Loucy (cell line): Measurements from ENCODE around the gene MLKL.

Source experiments
- EZH2phosphoT487 ChIP-seq: fragments of 200-600 bp; IDR thresholded peaks from 2 replicates; pipeline ENCODE4 v1.6.1; 2018; ENCODE audit warnings: antibody characterized with exemption, mild to moderate bottlenecking, moderate library complexity, borderline replicate concordance
- TF ChIP-seq, protein P1 (sequence below): fragments of 200-600 bp; sonication (generic); conservative IDR thresholded peaks from 2 replicates; pipeline ENCODE4 v1.5.1; 2014; ENCODE audit warnings: mild to moderate bottlenecking, antibody characterized with exemption, low read length

GRCh38 chr16:74699666-74700065, 996 bp downstream of the MLKL start:
- TF ChIP-seq, protein P1, sequence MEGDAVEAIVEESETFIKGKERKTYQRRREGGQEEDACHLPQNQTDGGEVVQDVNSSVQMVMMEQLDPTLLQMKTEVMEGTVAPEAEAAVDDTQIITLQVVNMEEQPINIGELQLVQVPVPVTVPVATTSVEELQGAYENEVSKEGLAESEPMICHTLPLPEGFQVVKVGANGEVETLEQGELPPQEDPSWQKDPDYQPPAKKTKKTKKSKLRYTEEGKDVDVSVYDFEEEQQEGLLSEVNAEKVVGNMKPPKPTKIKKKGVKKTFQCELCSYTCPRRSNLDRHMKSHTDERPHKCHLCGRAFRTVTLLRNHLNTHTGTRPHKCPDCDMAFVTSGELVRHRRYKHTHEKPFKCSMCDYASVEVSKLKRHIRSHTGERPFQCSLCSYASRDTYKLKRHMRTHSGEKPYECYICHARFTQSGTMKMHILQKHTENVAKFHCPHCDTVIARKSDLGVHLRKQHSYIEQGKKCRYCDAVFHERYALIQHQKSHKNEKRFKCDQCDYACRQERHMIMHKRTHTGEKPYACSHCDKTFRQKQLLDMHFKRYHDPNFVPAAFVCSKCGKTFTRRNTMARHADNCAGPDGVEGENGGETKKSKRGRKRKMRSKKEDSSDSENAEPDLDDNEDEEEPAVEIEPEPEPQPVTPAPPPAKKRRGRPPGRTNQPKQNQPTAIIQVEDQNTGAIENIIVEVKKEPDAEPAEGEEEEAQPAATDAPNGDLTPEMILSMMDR: no peak
- TF ChIP-seq EZH2phosphoT487: no peak
